ENCODE data around the gene CDH6.

The CDH6 gene

GRCh38 chr5:31193116-31193515, 370 bp upstream of the CDH6 start:
- CTCF ChIA-PET: no interaction called here
- DNase-seq (ENCODE audit: extremely low spot score): no peak
- TF ChIP-seq, protein P1, sequence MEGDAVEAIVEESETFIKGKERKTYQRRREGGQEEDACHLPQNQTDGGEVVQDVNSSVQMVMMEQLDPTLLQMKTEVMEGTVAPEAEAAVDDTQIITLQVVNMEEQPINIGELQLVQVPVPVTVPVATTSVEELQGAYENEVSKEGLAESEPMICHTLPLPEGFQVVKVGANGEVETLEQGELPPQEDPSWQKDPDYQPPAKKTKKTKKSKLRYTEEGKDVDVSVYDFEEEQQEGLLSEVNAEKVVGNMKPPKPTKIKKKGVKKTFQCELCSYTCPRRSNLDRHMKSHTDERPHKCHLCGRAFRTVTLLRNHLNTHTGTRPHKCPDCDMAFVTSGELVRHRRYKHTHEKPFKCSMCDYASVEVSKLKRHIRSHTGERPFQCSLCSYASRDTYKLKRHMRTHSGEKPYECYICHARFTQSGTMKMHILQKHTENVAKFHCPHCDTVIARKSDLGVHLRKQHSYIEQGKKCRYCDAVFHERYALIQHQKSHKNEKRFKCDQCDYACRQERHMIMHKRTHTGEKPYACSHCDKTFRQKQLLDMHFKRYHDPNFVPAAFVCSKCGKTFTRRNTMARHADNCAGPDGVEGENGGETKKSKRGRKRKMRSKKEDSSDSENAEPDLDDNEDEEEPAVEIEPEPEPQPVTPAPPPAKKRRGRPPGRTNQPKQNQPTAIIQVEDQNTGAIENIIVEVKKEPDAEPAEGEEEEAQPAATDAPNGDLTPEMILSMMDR (IDR thresholded peaks at IDR 0.05; ENCODE audit: control extremely low read depth, extremely low read depth, low read depth, missing control alignments): no peak
- POLR2A ChIA-PET: no interaction called here

DNA sequence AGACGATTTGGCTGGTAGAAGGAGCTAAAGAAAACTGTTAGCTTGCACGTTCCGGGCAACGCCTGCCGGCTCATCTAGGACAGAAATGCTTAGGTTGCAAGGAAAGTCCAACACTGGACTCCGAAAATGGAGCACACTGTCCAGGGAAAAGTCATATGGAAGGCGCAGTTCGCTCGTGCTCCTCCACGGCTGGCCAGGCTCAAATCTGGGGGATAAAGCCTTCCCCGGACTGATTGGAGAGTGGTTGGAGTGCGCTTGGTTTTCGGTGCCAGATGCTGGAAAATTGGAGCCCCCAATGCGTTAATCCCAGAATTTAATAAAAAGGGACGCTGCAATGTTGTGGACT, 955 bp downstream of the CDH6 start:
- TF ChIP-seq, protein P1 (IDR thresholded peaks at IDR 0.05; ENCODE audit: control extremely low read depth, extremely low read depth, low read depth, missing control alignments): no peak
- DNase-seq (ENCODE audit: extremely low spot score): no peak
- CTCF ChIA-PET: interaction anchor here (4.7 kb wide), 1 partner anchor 7 kb away, joined by 20 read pairs; no protein-coding TSS in a partner anchor
- POLR2A ChIA-PET: no interaction called here

DNA sequence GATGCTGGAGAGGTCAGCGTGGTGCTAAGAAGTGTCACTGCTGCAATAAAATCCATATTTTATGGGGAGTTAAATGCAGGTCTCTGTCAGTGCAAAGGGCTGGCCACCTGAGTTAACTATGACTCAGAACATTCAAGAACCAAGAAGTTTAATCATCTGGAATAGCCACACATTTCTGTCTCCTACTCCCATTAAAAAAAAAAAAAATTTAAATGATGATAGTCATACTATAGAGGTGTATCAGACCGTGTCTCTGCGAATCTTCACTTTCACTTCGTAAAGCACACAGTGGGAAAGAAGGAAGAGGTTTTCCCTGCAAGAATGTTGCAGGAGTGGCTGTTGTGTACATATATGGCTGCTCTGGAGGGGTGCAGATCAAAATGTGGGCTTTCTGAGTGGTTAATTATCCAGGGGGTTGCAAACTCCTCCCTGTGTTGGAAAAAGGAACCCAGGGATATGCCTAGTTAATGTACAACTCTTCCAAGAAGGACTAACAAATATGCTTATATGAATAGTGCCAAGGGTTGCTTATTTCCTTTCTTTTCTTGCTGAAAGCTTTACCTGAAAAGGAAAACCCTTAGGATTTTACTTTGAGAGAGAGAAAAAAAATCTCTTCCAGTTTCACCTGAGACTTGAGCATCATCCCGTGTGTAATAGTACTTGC, 1.5 kb downstream of the CDH6 start:
- TF ChIP-seq, protein P1 (IDR thresholded peaks at IDR 0.05; ENCODE audit: control extremely low read depth, extremely low read depth, low read depth, missing control alignments): no peak
- ChIA-PET CTCF (interaction anchor here (4.7 kb wide), 1 partner anchor 8 kb away, joined by 20 read pairs; no protein-coding TSS in a partner anchor), POLR2A (no interaction called here)
- DNase-seq (ENCODE audit: extremely low spot score): no peak

DNA sequence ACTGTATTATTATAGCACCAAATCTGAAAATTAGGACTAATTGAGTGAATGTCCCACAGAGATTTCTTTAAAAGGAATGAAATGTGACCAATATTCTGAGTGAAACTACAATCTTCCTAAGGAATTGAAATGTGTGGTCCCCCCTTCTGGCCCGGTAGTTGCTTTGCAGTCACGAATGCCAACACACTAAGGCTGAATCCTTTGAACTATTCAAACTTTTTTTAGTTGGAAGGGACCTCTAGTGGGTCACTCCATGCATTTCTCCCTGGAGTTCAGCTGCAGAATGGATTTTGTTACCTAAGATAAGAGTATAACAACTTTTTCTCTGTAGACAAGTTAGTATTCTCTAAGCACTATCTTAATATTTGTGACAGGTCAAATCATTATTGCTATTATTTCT, 2.8 kb downstream of the CDH6 start:
- ChIA-PET CTCF (interaction anchor here (4.7 kb wide), 1 partner anchor 9 kb away, joined by 20 read pairs; no protein-coding TSS in a partner anchor), POLR2A (no interaction called here)
- TF ChIP-seq, protein P1 (IDR thresholded peaks at IDR 0.05; ENCODE audit: control extremely low read depth, extremely low read depth, low read depth, missing control alignments): no peak
- DNase-seq (ENCODE audit: extremely low spot score): no peak

- CTCF ChIA-PET: interaction anchor here (4.7 kb wide), 1 partner anchor 10 kb away, joined by 20 read pairs; no protein-coding TSS in a partner anchor
- no peak for DNase-seq (ENCODE audit: extremely low spot score)
- TF ChIP-seq, protein P1 (IDR thresholded peaks at IDR 0.05; ENCODE audit: control extremely low read depth, extremely low read depth, low read depth, missing control alignments): no peak
- POLR2A ChIA-PET: no interaction called here
Observed at GRCh38 chr5:31197183-31197582, 3.7 kb downstream of the CDH6 start.

GRCh38 chr5:31204958-31205357, 11.5 kb downstream of the CDH6 start:
- CTCF ChIA-PET: interaction anchor here (1.0 kb wide), 1 partner anchor 19 kb away, joined by 3 read pairs; no protein-coding TSS in a partner anchor
- no peak for DNase-seq (ENCODE audit: extremely low spot score)
- TF ChIP-seq, protein P1 (IDR thresholded peaks at IDR 0.05; ENCODE audit: control extremely low read depth, extremely low read depth, low read depth, missing control alignments): no peak
- POLR2A ChIA-PET: no interaction called here

All from GM10248 (cell line).